Breast epithelium (tissue), 4 donors: ENCODE results near the gene TMEM25. TPM values are rescaled to one million over a fixed set of nuclear protein-coding genes. Genes with fewer than 3 reads are reported as not detected.
"Not testable (repeated sequence)": the region's sequence is repeated elsewhere in the genome, so short reads cannot be mapped to it uniquely, and the experiment has no call there.

Source experiments
- DNase-seq, 2 donors: peaks; one replicate each; pipeline ENCODE4 v3.0.0-alpha.2; 2019; ENCODE audit warnings: low spot score in 2 of 2
- H3K27ac ChIP-seq, 2 donors: fragments of 200-600 bp; sonication (generic) in 1 of 2; one replicate each; pipeline ENCODE4 v1.5.1; 2016 to 2019; ENCODE audit warnings: mild to moderate bottlenecking in 1 of 2
- H3K27me3 ChIP-seq, 2 donors: fragments of 200-600 bp; sonication (generic) in 1 of 2; one replicate each; pipeline versions ENCODE4 v1.5.1 to v1.6.0; 2017 to 2019; ENCODE audit warnings: control low read depth in 1 of 2, mild to moderate bottlenecking in 1 of 2
- H3K36me3 ChIP-seq: fragments of 200-600 bp; one replicate; pipeline ENCODE4 v1.5.1; 2019
- H3K4me1 ChIP-seq, 2 donors: fragments of 200-600 bp; sonication (generic); one replicate each; pipeline ENCODE4 v1.5.1; 2016 to 2019; ENCODE audit warnings: control low read depth in 1 of 2
- H3K4me3 ChIP-seq, 3 donors: fragments of 200-600 bp; sonication (generic); 1 replicate in 2 of 3; 2 replicates in 1 of 3; pipeline ENCODE4 v1.5.1; 2016 to 2019; ENCODE audit warnings: mild to moderate bottlenecking in 3 of 3, moderate library complexity in 2 of 3
- H3K9me3 ChIP-seq, 2 donors: fragments of 200-600 bp; sonication (generic) in 1 of 2; one replicate each; pipeline ENCODE4 v1.5.1; 2016 to 2019; ENCODE audit warnings: control low read depth in 1 of 2
- CTCF ChIP-seq, 3 donors: fragments of 450-650 bp; IDR thresholded peaks; one replicate each; pipeline ENCODE4 v1.5.1; 2016 to 2017; ENCODE audit warnings: antibody characterized with exemption in 3 of 3, mild to moderate bottlenecking in 3 of 3, moderate library complexity in 3 of 3
- POLR2A ChIP-seq: fragments of 450-650 bp; IDR thresholded peaks from one replicate; pipeline ENCODE4 v1.6.1; 2016; ENCODE audit warnings: antibody characterized with exemption, mild to moderate bottlenecking, moderate library complexity
- POLR2AphosphoS5 ChIP-seq, 3 donors: sonication (generic); formaldehyde crosslinking; IDR thresholded peaks; one replicate each; pipeline ENCODE4 v1.6.1; 2017; ENCODE audit warnings: antibody characterized with exemption in 3 of 3
- intact Hi-C: fragments of 100-400 bp; cut with DNase I; formaldehyde crosslinking; loops from one replicate; pipeline ENCODE4 v1.15.1; 2023; ENCODE audit warnings: low total_unique reads
- total RNA-seq, 3 donors: library from RNA; depleted of rRNA; stranded (reverse); fragments of >200 nt; gene quantifications; one replicate each; pipeline ENCODE4 v1.1.0, GENCODE V29; 2016

TMEM25 gene
- total RNA-seq, result 10 to 100 TPM; 14.1 to 53.6 (median 38.0) TPM

- Histone ChIP-seq H3K9me3 (no peaks in the 10 kb centered on the region), H3K27me3 (no peaks in the 10 kb centered on the region), H3K27ac (peak within 1 kb of the TSS; percentile 54 to 91), H3K4me3 (peak within 1 kb of the TSS; percentile 63 to 96 (median 70)), H3K4me1 (peaks cover 4 to 6% of the 10 kb centered on the region in 2 donors), H3K36me3 (no peaks in the 10 kb centered on the region)
- peak; percentile 25 for TF ChIP-seq POLR2A
- TF ChIP-seq CTCF (IDR thresholded peaks at IDR 0.05), result no peak
- TF ChIP-seq POLR2AphosphoS5 (IDR thresholded peaks at IDR 0.05), result peak in 1 of 3 donors; percentile 29
- intact Hi-C loops, result no loop called here
- DNase-seq, result peak in 1 of 2 donors; percentile 60
Measured at GRCh38 chr11:118530683-118531596, at the start of gene TMEM25. TMEM25 (plus strand) TSS chr11:118531192; CDS start chr11:118531802, 610 bp downstream.

GRCh38 chr11:118481238-118481637, 49.8 kb upstream of the TMEM25 start:
- H3K9me3 ChIP-seq, H3K27ac ChIP-seq, intact Hi-C loops, H3K4me1 ChIP-seq, H3K36me3 ChIP-seq, DNase-seq, H3K4me3 ChIP-seq, H3K27me3 ChIP-seq: not testable (repeated sequence)

- intact Hi-C loops, result no loop called here
Measured at GRCh38 chr11:118484405-118484804, 46.6 kb upstream of the TMEM25 start.

GRCh38 chr11:118485273-118485672, 45.7 kb upstream of the TMEM25 start:
- no peaks in the 10 kb centered on the region for H3K27me3 ChIP-seq
- no peak overlapping the region for H3K4me3 ChIP-seq
- intact Hi-C loops, result no loop called here
- no peaks in the 10 kb centered on the region for H3K36me3 ChIP-seq
- no peak for DNase-seq
- H3K27ac ChIP-seq, result no peak overlapping the region
- H3K4me1 ChIP-seq, result no peaks in the 10 kb centered on the region
- TF ChIP-seq POLR2A (no peak), CTCF (IDR thresholded peaks at IDR 0.05) (no peak), POLR2AphosphoS5 (IDR thresholded peaks at IDR 0.05) (no peak)
- no peaks in the 10 kb centered on the region for H3K9me3 ChIP-seq

More at GRCh38 chr11:118484405-118484804, 46.6 kb upstream of the TMEM25 start:
- no peaks in the 10 kb centered on the region for H3K27me3 ChIP-seq
- H3K4me3 ChIP-seq, result no peak overlapping the region
- H3K27ac ChIP-seq, result no peak overlapping the region
- no peak for TF ChIP-seq CTCF (IDR thresholded peaks at IDR 0.05)
- no peak for DNase-seq
- no peaks in the 10 kb centered on the region for H3K9me3 ChIP-seq
- no peaks in the 10 kb centered on the region for H3K36me3 ChIP-seq
- no peaks in the 10 kb centered on the region for H3K4me1 ChIP-seq

DNA sequence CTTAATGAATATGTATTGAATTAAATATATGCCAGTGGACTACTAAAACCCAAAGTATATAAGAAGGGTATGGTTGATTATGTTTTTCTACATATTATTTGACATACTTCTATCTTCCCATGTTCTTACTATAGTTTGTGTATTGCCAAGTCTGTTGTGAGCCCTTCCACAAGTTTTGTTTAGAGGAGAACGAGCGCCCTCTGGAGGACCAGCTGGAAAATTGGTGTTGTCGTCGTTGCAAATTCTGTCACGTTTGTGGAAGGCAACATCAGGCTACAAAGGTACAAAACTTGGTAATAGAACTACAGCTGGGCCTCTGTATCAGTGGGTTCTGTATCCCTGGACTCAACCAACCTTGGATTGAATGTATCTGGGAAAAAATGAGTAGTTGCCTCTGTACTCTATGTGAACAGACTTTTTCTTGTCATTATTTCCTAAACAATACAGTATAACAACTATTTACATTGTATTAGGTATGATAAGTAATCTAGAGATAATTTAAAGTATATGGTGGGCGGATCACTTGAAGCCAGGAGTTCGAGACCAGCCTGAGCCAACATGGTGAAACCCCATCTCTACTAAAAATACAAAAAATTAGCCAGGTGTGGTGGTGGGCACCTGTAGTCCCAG, 42.4 kb upstream of the TMEM25 start:
- Histone ChIP-seq H3K9me3 (no peaks in the 10 kb centered on the region), H3K4me1 (no peaks in the 10 kb centered on the region), H3K27me3 (no peaks in the 10 kb centered on the region), H3K27ac (no peak overlapping the region), H3K36me3 (no peaks in the 10 kb centered on the region), H3K4me3 (no peak overlapping the region)
- TF ChIP-seq POLR2AphosphoS5 (IDR thresholded peaks at IDR 0.05), result no peak
- TF ChIP-seq CTCF (IDR thresholded peaks at IDR 0.05), result peak; percentile 62 to 80 (median 79)
- no peak for TF ChIP-seq POLR2A
- intact Hi-C loops, result no loop called here
- peak in 1 of 2 donors; percentile 58 for DNase-seq
